RKO (cell line): ENCODE measurements around the gene ARAP1.

Experiments used
- DNase-seq: peaks from one replicate; pipeline ENCODE4 v3.0.0-alpha.2; 2016; ENCODE audit warnings: low spot score

Gene ARAP1

DNA sequence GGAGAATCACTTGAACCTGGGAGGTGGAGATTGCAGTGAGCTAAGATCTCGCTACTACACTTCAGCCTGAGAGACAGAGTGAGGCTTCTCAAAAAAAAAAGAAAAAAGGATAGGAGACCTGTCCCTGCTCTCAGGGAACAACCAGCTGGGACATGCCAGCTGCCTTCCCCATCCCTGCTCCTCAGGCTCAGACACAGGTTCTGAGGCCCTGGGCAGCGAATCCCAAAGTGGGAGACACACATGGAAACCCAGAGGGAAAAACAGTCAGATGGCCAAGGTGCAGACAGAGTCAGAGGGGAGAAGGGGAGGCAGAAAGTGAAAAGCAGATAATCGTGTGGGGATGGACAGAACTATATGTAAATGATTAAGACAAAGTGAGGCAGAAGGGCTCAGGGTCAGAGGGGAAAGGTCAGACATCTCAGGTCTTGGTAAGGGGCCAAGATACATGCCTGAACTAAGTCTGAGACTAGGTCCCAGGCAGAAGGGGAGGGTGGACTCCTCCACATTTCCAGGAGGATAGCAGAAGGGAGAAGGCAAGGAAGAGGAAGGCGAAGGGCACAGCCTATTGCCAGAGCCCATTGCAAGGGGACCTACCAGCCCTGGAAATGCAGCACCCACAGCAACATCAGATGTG, 27.4 kb upstream of the ARAP1 start:
- no peak for DNase-seq

DNA sequence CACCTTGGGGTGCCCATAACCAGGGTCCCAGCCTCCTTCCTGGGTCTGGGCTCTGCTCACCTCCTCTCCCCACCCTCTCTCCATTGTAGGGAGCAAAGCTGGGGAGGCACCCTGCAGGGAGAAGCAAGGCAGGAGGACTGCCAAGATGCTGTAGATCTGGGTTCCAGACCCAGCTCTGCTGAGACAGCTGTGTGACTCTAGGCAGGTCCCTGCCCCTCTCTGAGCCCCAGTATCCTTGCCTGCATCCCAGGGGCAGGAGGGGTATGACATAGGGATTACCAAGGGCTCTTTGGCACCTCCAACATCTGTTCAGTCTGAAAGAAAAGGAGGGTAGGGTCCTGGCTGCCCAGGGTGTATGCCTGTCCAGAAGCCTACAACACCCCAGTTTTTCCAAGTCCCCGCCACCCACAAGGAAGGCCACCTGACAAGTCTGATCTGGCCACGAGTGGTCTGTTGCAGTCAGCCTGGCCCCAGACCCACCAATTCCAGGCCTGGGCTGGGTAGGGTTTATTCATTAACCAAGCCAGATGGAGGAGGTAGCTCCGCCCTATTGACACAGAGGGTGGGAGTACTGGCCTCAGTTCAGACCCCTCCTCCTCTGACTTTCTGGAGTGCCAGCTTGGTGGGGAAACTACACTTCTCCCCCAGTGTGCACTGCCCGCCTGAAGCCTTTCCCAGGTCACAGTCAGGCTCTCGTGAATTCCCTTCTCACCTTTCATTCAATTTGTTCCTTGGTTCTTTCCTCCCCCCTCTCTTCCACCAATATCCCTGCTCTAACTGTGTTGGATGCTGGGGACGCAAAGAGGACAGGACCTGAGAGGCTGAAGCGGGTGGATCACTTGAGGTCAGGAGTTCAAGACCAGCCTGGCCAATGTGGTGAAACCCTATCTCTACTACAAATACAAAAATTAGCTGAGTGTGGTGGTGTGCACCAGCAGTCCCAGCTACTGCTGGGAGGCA, 26.6 kb upstream of the ARAP1 start:
- DNase-seq = no peak

DNA sequence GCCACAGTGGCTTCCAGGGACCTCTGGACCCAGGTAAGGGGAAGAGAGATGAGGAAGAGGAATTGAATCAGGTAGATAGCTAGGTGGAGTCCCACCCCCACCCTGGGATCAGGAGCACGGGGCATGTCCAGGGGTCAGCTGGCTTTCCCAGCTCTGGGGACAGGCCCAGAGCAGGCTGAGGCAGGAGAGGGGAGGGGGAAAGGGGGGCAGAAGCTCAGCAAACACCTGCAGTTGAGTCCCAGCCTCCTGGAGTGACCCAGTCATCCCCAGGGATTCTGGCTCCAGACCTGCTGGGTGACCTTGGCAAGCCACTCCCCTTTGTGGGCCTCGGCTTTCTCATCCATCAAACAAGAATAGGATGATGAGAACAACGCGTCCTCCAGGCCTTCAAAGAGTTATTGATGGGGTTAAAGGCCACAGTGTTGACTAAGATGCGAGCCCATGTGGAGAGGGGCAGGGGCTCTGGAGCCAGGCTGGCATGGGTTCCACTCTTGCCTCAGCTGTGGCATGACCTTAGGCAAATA, 25.6 kb upstream of the ARAP1 start:
- DNase-seq = no peak

DNA sequence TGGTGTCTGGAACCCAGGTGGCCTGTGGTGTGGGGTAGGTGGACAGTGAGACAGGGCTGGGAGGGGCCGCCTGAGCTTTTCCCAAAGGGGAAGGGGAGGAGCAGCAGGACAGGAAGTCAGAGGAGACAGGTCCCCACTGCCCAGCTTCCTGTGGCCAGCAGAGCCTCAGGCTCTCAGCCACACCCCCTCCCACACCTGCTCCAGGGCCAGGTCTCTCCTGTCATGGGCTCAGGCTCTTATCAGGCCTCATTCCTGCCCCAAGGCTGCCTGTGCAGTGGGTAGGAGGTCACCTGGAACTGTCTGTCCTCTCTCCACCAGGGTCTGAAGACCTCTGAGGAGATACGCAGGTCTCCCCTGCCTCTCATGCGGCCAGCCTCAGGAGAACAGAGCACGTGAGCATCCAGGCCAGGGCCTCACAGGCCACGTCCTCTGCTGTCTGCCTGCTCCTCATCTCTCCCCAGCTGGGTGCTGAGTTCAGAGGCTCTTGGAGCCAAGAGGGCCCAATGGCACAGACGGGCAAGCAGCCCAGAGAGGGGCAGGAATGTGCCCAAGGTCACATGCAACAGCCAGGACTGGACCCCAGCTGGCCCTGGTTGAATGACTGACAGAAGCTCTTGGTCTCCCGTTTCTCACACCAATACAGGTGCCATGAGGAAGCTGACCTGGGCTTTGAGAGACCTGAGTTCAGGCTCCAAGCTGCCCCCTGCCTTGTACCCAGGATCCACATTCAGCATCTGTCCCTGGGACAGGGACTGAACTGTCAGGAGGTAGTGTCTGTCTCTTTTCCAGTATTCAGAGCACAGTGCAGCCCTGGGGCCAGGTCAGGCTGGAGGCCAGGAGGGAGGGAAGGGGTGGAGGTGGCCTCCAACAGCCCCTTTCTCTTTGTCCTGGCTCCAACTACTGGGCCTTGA, 24.9 kb upstream of the ARAP1 start:
- no peak for DNase-seq

DNA sequence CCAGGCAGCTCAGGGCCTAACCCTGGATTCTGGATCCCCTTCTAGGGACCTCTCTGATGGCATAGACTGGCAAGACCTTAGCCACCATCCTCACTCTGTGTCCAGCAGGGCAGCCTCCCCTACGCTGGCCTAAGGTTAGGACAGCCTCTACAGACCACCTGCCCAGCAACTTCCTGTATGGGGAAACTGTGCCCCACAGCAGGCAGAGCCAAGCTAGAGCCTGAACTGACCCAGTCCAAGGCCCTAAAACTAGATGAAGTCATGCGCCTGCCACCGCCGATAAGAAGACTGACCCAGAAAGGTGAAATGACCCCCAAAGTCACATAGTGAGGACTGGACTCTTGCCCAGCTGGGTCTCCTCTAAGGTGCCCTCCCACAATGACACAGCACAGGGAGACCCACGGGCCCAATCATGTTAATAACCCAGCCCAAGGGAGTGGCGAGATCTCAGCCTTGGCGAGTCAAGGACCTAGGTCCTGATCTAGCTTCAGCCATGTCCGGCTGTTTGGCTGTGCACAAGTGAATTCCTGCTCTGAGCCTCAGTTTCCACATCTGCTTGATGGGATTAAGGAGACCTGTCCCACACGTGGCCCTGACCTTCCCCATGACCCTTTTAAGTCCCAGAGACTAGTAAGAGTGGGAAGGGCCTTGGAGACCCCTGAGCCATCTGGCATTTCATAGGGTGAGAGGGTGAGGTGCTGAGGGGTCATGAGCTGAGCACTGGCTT, 24.1 kb upstream of the ARAP1 start:
- DNase-seq = no peak

DNA sequence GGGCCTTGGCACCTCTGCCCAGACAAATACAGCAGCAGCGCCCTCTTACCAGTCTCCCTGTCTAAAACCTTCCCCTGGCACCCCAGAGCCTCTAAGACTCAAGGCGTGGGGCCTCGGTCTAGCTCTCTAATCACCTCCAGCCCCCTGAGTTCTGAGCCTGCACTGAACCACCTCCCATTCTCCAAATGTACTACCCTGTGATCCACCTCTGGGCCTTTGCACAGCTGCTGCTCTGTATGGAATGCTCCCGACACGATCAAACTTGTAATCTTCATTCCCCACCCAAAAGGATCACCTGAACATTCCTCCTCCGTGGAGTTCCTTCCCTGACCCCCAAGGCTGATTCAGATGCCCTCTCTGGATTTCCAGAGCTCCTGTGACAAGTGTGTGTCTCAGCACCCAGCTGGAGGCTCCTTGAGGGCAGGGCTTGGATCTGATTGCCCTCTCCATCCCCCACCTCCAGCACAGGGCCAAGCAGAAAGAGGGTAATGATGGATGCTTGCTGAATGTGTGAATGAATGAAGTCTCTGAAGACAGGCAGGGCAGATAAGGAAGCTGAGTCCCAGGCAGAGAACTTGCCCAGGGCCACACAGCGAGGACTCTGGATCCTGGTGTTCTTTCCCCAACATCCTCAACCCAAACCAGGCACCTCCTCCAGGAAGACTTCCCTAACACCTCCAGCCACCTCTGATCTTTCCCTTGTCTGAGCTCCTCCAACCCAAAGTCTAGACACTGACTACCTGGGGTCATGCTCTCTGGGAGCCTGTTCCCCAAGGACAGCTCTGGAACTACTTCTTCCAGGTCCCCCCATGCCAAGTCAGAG, 23.3 kb upstream of the ARAP1 start:
- DNase-seq = no peak

DNA sequence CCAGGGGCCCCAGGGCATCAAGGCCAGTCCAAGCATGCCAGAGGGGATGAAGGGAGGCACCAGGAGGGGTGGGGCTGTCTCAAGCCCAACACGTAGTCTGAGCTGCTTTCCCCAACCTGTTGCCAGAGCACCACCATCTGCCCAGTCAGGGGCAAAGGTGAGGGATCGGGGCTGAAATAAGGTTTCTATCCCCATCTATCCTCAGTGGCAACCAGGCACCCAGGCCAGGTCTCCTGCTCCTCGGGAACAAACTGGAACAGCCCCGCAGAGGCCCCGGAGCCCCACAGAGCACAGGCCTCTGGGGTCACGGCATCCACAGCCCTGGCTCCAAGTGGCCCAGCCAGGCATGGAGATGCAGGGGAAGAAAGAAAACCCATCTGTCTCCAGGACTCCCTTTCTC, 22.3 kb upstream of the ARAP1 start:
- no peak for DNase-seq

DNA sequence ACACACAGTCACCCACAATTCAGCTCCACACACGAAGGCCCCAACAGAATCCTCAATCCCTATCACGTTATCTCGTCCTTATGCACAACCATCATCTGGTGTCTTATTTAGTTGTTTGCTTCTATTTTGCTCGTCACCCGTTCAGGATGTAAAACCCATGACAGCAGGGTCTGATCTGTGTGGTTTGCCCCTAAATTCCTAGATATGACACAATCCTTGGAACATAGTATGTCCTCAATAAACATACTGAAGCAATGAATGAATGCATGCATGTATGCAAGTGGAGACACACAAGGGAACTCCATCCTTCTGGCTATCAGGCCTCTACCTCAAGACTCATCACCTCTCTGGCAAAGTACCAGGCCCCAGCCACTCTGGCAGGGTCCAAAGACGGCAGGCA, 21.5 kb upstream of the ARAP1 start:
- DNase-seq = no peak

DNA sequence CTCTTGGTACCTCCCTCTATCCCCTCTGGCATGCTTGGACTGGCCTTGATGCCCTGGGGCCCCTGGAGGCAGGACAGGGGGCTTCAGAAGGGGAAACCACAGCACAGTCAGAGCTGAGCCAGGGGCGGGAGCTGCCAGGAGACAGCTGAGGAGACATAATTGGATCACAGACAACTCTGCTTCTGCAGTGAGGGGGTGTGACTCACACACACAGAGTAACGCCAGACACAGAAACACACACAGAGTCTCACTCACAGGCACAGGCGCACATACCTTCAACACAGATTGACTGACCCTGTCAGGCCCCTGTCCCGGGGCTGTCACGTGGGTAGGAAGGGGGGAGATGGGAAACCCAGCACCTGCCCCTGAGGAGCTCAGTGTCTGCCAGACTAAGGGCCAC, 21.1 kb upstream of the ARAP1 start:
- DNase-seq = peak; percentile 59

DNA sequence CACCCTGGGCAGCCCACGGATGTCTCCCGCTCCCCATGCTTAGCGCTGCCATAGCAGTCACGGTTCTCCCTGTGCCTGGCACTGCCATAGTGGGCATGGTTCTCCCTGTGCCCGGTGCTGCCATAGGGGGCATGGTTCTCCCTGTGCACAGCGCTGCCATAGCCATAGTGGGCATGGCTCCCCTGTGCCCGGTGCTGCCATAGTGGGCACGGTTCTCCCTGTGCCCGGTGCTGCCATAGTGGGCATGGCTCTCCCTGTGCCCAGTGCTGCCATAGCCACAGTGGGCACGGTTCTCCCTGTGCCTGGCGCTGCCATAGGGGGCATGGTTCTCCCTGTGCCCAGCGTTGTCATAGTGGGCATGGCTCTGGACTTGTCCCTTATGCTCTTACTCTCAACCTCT, 19.9 kb upstream of the ARAP1 start:
- DNase-seq = no peak

DNA sequence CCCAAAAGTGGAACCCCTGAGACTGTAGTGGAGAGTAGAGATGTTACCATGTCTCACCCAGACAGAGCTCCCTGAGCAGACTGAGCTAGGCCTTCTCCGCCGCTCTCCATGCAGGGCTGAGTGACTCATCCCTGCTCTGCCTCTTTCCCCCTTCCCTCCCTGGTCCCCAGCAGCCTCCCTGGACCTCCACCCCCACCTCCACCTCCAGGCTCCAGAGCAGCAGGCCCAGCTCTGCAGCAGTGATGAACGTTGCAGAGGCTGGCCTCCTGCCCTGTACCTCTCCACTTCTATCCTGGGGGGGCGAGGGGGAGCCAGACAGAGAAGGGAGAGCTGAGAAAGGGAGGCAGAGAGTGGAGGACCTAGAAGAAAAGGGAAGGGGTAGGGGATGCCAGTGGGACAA, 19.3 kb upstream of the ARAP1 start:
- no peak for DNase-seq

DNA sequence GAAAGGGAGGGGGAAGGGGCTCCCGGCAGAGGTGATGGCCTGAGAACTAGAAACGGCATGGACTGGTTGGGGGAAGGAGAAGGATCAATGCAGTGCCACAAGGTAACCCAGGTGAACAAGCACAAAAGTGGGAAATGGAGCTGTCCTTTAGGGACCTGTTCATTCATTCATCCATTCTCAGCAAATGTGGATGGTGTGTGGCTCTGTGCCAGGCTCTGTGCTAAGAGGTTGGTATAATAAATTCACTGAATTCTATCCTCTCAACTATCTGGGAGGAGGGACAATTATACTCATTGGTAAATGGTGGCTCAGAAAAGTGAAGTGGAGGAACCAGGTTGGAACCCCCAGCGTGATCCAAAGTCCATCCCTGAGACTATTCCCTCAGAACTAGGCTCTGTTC, 18.6 kb upstream of the ARAP1 start:
- no peak for DNase-seq

DNA sequence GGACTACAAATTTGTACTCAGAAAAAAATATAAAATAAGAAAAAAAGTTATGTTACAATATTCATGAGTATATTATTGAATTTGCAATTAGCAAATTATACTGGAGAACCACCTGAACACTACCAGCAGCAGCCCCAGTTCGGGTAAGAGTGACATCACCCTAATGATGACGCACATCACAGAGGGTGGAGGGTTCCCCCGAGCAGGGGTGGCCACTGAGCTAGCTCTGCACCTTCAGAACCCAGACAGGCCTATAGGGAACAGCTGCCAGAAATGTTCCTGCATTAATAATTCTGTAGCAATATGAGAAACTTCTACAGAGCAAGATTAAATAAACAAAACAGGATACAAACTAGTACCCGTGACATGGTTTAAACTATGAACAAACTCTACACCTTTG, 17.5 kb upstream of the ARAP1 start:
- DNase-seq = no peak

DNA sequence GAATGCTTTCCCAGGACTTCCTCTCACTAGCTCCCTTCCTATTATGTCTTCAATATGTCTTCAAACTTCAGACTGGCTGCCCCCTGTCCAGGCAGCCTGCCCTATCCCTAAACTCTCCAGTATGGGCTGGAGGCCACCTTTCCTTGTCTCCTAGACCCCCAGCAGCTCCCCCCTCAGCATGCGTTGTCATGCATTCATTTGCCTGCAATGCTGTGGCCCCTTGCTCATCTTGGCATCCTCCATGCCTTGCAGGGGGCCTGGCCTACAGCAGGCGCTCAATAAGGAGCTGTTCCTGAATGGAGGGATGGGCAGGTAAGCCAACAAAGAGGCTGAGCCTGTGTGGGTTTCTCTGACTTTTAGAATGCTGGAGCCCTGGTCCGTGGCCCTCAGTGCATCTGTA, 16.4 kb upstream of the ARAP1 start:
- no peak for DNase-seq

DNA sequence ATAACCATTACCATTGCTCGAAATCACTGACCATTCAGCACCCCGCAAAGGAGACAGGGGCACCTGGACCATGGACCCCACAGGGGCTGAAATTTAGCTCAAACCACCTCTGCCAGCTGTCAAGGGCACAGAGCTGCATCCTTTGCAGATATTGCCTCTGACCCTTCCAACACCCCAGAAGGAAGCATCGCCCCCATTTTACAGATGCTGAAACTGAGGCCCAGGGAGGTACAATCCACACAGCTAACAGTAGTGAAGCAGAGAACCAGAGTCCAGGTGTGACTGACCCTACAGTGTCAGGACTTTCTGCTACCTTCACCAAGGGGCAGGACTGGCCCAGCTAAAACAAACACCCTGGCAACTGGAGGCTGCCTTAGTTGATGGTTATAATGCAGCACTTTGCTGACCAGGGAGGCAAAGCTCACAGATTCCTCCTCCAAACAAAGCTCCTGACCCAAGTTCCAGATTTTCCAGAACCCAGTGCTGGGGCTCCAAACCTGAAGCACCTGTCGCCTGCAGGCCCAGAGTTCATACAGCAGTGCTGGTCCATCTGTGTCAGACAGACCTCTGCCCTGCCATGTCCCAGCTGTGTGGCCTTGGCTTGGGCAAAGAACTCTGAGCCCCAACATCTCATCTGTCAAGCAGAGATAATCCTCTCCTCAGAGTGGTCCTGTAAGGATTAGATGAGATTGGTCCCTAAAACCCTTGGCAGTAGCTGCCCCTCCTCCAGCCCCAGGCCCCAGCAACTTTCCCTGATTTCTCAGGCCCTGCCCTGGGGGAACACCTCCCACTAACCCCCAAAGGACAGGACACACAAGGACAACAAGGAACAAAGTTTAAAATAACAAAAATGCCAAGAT, 15.2 kb upstream of the ARAP1 start:
- DNase-seq = no peak

DNA sequence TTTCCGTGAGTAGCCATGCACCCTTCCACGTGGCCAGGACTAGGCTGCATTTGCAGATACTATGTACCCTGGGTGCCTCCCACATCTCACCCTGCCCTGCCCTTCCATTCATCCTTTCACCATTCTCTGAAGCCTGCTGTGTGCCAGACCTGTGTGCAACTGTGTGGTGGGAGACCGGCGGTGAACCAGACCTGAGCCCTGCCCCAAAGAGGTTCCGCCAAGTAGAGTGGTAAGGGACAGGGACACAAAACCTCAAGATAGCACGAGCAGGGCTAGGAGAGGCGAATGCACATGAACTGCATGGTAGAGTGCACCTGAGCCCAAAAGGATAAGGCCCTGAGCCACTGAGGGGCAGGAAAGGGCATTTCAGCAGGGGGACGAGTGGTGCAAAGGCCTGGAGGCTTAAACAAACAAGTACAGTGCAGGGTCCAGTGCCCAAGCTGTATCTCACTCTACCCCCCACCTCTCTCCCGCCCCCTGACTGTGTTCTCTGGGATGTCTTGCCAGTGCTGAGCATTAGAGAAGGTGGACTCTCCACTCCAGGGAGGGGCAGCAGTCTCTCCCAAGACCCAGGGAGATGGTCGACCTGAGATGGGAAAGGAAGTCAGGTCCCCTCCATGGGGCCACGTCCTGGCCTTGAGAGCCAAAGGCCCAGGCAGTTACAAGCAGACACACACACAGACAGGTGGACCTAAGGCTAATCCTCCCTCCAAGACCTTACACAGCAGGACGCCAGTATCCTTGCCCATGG, 14.1 kb upstream of the ARAP1 start:
- no peak for DNase-seq

DNA sequence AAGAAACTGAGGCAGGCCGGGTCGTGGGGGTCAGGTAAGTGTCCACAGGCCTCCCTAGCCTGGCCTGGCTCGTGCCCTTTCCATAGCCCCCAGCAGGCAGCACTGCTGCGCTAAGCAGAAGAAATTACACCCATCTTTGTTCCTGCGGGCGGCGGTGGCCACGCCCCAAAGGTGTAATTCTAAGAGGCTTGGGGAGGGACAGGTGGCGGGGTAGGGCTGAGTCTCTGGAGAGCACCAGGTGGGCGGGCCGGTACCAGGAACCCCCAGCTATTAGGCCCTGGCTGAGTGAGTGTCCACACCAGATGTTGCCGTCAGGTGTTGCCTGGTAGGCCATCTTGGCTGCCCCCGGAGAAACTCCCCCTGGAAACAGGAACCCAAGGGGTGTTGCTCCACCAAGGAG, 12.3 kb upstream of the ARAP1 start:
- DNase-seq = no peak

DNA sequence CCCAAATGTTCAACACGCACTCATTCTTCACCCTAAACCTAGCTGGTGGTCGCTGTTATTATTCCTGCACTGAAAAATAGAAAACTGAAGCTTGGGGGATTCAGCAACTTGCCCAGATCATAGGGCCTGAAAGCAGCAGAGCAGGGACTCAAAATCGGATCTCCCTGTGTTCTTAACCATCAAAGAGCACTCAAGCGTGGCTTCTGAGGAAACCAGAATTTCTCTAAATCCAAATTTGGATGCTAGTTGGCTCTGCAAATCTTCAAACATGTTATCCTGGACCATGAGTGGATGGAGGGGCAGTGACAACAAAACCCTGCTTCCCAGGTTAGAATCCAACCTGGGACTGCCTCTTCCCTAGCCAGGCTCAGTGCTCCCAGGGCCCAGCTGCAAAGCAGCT, 11.6 kb upstream of the ARAP1 start:
- no peak for DNase-seq
